HepG2 (cell line): ENCODE results near the gene ZSCAN21. TPM values are rescaled to one million over a fixed set of nuclear protein-coding genes. Genes with fewer than 3 reads are reported as not detected.

Experiments used
- ASH2L ChIP-seq: fragments of 300-600, 200-600 bp; sonication (generic); IDR thresholded peaks from 2 replicates; pipeline ENCODE4 v1.7.0; 2017; ENCODE audit warnings: low read depth, mild to moderate bottlenecking, moderate library complexity, mixed read lengths, low read length; ENCODE audit not compliant: insufficient read length
- ATF3 ChIP-seq: sonication (generic); formaldehyde crosslinking; IDR thresholded peaks from 2 replicates; pipeline ENCODE4 v1.4.0; 2020; ENCODE audit warnings: missing genetic modification reagents
- FOXK2 ChIP-seq: fragments of 450-650 bp; IDR thresholded peaks from 2 replicates; pipeline ENCODE4 v1.6.1; 2016
- HMG20B ChIP-seq: conservative IDR thresholded peaks from 2 replicates; pipeline ENCODE4 v1.6.1; 2016; ENCODE audit warnings: missing genetic modification reagents, missing compliant biosample characterization
- HNRNPK ChIP-seq: fragments of 200-400 bp; formaldehyde crosslinking; IDR thresholded peaks from 2 replicates; pipeline ENCODE4 v1.6.1; 2018; ENCODE audit warnings: low read length, low read depth, moderate library complexity, mild to moderate bottlenecking; ENCODE audit not compliant: poor library complexity, severe bottlenecking
- ISL2 ChIP-seq: sonication (generic); formaldehyde crosslinking; IDR thresholded peaks from 2 replicates; pipeline ENCODE4 v1.5.0; 2020; ENCODE audit warnings: missing genetic modification reagents
- KLF12 ChIP-seq: sonication (generic); formaldehyde crosslinking; IDR thresholded peaks from 2 replicates; pipeline ENCODE4 v1.4.0; 2020; ENCODE audit warnings: missing genetic modification reagents, borderline replicate concordance
- MAF1 ChIP-seq: sonication (generic); formaldehyde crosslinking; IDR thresholded peaks from 2 replicates; pipeline ENCODE4 v1.5.0; 2020; ENCODE audit warnings: missing genetic modification reagents, borderline replicate concordance
- MXI1 ChIP-seq: IDR thresholded peaks from 3 replicates; pipeline ENCODE4 v1.6.1; 2012; ENCODE audit warnings: low read depth, low read length, inconsistent platforms, borderline replicate concordance
- MYC ChIP-seq: sonication (generic); formaldehyde crosslinking; IDR thresholded peaks from 2 replicates; pipeline ENCODE4 v1.9.0; 2021; ENCODE audit warnings: missing genetic modification reagents, borderline replicate concordance
- RCOR2 ChIP-seq: IDR thresholded peaks from 2 replicates; pipeline ENCODE4 v1.6.1; 2016; ENCODE audit warnings: missing biosample characterization, missing genetic modification reagents
- SP140L ChIP-seq: sonication (generic); formaldehyde crosslinking; IDR thresholded peaks from 2 replicates; pipeline ENCODE4 v1.4.0; 2020; ENCODE audit warnings: missing genetic modification reagents, borderline replicate concordance
- SUZ12 ChIP-seq: fragments of 150-350 bp; IDR thresholded peaks from 2 replicates; pipeline ENCODE4 v1.6.1; 2014; ENCODE audit warnings: low read depth, low read length
- TBL1XR1 ChIP-seq: fragments of 150-350 bp; IDR thresholded peaks from 2 replicates; pipeline ENCODE4 v1.6.1; 2014; ENCODE audit warnings: borderline replicate concordance, low read length; ENCODE audit not compliant: partially characterized antibody
- TBX2 ChIP-seq: sonication (generic); formaldehyde crosslinking; IDR thresholded peaks from 2 replicates; pipeline ENCODE4 v1.5.0; 2020; ENCODE audit warnings: missing genetic modification reagents, mild to moderate bottlenecking, borderline replicate concordance
- TIGD3 ChIP-seq: sonication (generic); formaldehyde crosslinking; IDR thresholded peaks from 2 replicates; pipeline ENCODE4 v1.5.1; 2020; ENCODE audit warnings: mild to moderate bottlenecking, missing genetic modification reagents, borderline replicate concordance
- ZBTB8A ChIP-seq: sonication (generic); formaldehyde crosslinking; IDR thresholded peaks from 2 replicates; pipeline ENCODE4 v1.4.0; 2020; ENCODE audit warnings: mild to moderate bottlenecking, low read depth, missing genetic modification reagents, borderline replicate concordance
- ZMYM4 ChIP-seq: sonication (generic); formaldehyde crosslinking; IDR thresholded peaks from 2 replicates; pipeline ENCODE4 v1.8.1; 2023; ENCODE audit warnings: mild to moderate bottlenecking, missing genetic modification reagents
- ZNF275 ChIP-seq: sonication (generic); formaldehyde crosslinking; IDR thresholded peaks from 2 replicates; pipeline ENCODE4 v1.8.0; 2022; ENCODE audit warnings: missing genetic modification reagents, mild to moderate bottlenecking, inconsistent platforms, borderline replicate concordance
- ZNF326 ChIP-seq: sonication (generic); formaldehyde crosslinking; IDR thresholded peaks from 2 replicates; pipeline ENCODE4 v1.4.0; 2020; ENCODE audit warnings: missing genetic modification reagents, borderline replicate concordance
- ZNF558 ChIP-seq: sonication (generic); formaldehyde crosslinking; IDR thresholded peaks from 2 replicates; pipeline ENCODE4 v1.9.0; 2022; ENCODE audit warnings: mild to moderate bottlenecking, missing genetic modification reagents, borderline replicate concordance
- ZNF589 ChIP-seq: sonication (generic); formaldehyde crosslinking; conservative IDR thresholded peaks from 2 replicates; pipeline ENCODE4 v1.8.0; 2022; ENCODE audit warnings: mild to moderate bottlenecking, moderate library complexity, missing genetic modification reagents
- ZNF639 ChIP-seq: conservative IDR thresholded peaks from 2 replicates; pipeline ENCODE4 v1.6.1; 2018; ENCODE audit warnings: missing genetic modification reagents
- ZNF652 ChIP-seq: IDR thresholded peaks from 2 replicates; pipeline ENCODE4 v1.6.1; 2016; ENCODE audit warnings: low read depth, borderline replicate concordance
- ZSCAN21 ChIP-seq: sonication (generic); formaldehyde crosslinking; IDR thresholded peaks from 2 replicates; pipeline ENCODE4 v1.8.0; 2022; ENCODE audit warnings: mild to moderate bottlenecking, missing genetic modification reagents, moderate library complexity, borderline replicate concordance
- polyA plus RNA-seq, 8 experiments: library from polyadenylated mRNA; depleted of rRNA in 3 of 8; stranded (reverse) in 7 of 8; unstranded in 1 of 8; fragments of >200 nt; fragmentation: Illumina TruSeq in 4 of 8; extraction: Trizol in 4 of 8; gene quantifications; 2 replicates each; pipeline versions ENCODE4 v1.2.1 to v1.2.3, GENCODE V29; 2011 to 2016; ENCODE audit warnings: low read depth in 4 of 8, missing spikeins in 1 of 8, mixed read lengths in 1 of 8; ENCODE audit not compliant: insufficient read depth in 1 of 8
- total RNA-seq, 5 experiments: library from RNA; depleted of rRNA; stranded (reverse); fragments of >200 nt; fragmentation: Illumina TruSeq; extraction: Trizol; gene quantifications; 2 replicates each; pipeline ENCODE4 v1.2.3, GENCODE V29; 2016; ENCODE audit warnings: low read depth in 1 of 5

Gene ZSCAN21
- total and polyA plus RNA-seq, 2 of the 13 experiments (the other 11 are each of a cell fraction or from before 2014, with no cell fraction given) = 7.0 to 10.0 TPM

GRCh38 chr7:100015232-100016214 lies 34.1 kb upstream of the ZSCAN21 start, which contains the start of gene ZKSCAN1 (continued):
- no peak for TF ChIP-seq TIGD3 (CRISPR knock-in tag)
- TF ChIP-seq ZNF275 (CRISPR knock-in tag) = no peak
- 0 out of 2 replicates have a peak, but pooled peaks have one; percentile 37 for TF ChIP-seq MAF1 (CRISPR knock-in tag)
- 0 out of 2 replicates have a peak, but pooled peaks have one; percentile 9 for TF ChIP-seq FOXK2
- TF ChIP-seq ZBTB8A (CRISPR knock-in tag) = peak; percentile 12; the same call in 1 of the 2 replicates
- no peak for TF ChIP-seq ZNF652 (CRISPR knock-in tag)
- no peak for TF ChIP-seq HMG20B (CRISPR knock-in tag)
- peak; percentile 75 for TF ChIP-seq TBX2 (CRISPR knock-in tag)
- no peak for TF ChIP-seq ZNF558
- TF ChIP-seq HNRNPK = peak; percentile 40
- no peak for TF ChIP-seq SUZ12
- TF ChIP-seq ZNF326 (CRISPR knock-in tag) = no peak
- peak; percentile 64; the same call in 1 of the 3 replicates for TF ChIP-seq MXI1
- TF ChIP-seq ATF3 (CRISPR knock-in tag) = peak; percentile 69; the same call in 1 of the 2 replicates
- 0 out of 2 replicates have a peak, but pooled peaks have one; percentile 14 for TF ChIP-seq SP140L
- peak; percentile 86 for TF ChIP-seq MYC (CRISPR knock-in tag)
- peak; percentile 69 for TF ChIP-seq ASH2L
- no peak for TF ChIP-seq ZSCAN21 (CRISPR knock-in tag)
- TF ChIP-seq RCOR2 (CRISPR knock-in tag) = no peak
- TF ChIP-seq ZMYM4 (CRISPR knock-in tag) = peak; percentile 62; the same call in 1 of the 2 replicates
- TF ChIP-seq ISL2 (CRISPR knock-in tag) = peak; percentile 62
- peak; percentile 65; the same call in 1 of the 2 replicates for TF ChIP-seq ZNF639 (CRISPR knock-in tag)
- no peak for TF ChIP-seq KLF12 (CRISPR knock-in tag)
- TF ChIP-seq TBL1XR1 = peak; percentile 22
- TF ChIP-seq ZNF589 (CRISPR knock-in tag) = no peak
